NT2/D1 (cell line): ENCODE data around the gene ANKDD1B.

ENCODE experiments used
- SUZ12 ChIP-seq: IDR thresholded peaks from 2 replicates; pipeline ENCODE4 v1.6.1; 2011; ENCODE audit not compliant: insufficient read length, insufficient read depth; ENCODE audit errors: extremely low read depth
- ZNF274 ChIP-seq: IDR thresholded peaks from 2 replicates; pipeline ENCODE4 v1.6.1; 2011; ENCODE audit warnings: mild to moderate bottlenecking, low read depth, low read length

DNA sequence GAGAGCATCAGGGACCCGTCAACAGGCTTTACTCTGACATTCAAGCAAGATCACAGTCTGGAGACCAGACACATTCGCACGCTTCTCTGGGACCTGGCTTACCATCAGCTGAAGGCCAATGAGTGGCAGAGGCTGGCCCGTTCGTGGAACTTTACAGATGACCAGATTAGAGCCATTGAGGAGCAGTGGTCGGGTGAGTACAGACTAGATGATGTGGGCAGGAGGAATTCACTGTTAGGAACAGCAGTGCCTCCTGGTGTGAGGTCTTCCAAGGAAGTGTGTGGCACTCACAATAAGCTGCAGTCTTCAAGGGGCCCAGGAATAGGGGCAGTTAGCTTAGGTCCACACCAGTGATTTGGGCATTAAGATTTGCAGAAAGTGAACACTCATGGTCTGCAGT, 55.5 kb downstream of the ANKDD1B start:
- TF ChIP-seq ZNF274 (no peak), SUZ12 (no peak)
